A673 (cell line): Measurements from ENCODE around the gene CLSTN1.

ENCODE experiments used
- EZH2 ChIP-seq: fragments of 200-600 bp; sonication (generic); IDR thresholded peaks from 2 replicates; pipeline ENCODE4 v1.6.1; 2017; ENCODE audit warnings: borderline replicate concordance, low read depth, mild to moderate bottlenecking, mixed read lengths, antibody characterized with exemption, low read length; ENCODE audit not compliant: poor library complexity, severe bottlenecking
- TF ChIP-seq, protein P1 (sequence below): fragments of 300-800, 200-600 bp; sonication (generic); conservative IDR thresholded peaks from 2 replicates; pipeline ENCODE4 v1.5.1; 2017; ENCODE audit warnings: low read depth, mild to moderate bottlenecking, antibody characterized with exemption, low read length, moderate library complexity, mixed read lengths

DNA sequence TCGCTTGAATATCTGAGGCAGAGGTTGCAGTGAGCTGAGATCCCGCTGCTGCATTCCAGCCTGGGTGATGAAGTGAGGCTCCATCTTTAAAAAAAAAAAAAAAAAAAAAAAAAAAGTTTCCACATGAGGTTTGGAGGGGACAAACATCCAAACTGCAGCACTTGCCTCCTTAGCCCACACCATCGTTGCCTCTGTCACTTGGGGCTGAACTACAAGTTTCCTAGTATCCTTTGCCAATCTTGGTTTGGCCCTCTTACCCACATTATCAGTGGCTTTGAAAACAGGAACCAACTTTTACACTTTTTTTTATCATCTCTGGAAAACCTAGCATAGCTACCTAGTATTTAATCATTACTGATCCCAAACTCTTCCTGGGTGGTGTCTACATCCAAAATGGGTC lies 59.2 kb downstream of the CLSTN1 start:
- TF ChIP-seq, protein P1, sequence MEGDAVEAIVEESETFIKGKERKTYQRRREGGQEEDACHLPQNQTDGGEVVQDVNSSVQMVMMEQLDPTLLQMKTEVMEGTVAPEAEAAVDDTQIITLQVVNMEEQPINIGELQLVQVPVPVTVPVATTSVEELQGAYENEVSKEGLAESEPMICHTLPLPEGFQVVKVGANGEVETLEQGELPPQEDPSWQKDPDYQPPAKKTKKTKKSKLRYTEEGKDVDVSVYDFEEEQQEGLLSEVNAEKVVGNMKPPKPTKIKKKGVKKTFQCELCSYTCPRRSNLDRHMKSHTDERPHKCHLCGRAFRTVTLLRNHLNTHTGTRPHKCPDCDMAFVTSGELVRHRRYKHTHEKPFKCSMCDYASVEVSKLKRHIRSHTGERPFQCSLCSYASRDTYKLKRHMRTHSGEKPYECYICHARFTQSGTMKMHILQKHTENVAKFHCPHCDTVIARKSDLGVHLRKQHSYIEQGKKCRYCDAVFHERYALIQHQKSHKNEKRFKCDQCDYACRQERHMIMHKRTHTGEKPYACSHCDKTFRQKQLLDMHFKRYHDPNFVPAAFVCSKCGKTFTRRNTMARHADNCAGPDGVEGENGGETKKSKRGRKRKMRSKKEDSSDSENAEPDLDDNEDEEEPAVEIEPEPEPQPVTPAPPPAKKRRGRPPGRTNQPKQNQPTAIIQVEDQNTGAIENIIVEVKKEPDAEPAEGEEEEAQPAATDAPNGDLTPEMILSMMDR = no peak
- no peak for TF ChIP-seq EZH2
